ENCODE measurements around the gene ZBTB46.

The ZBTB46 gene

GRCh38 chr20:63836458-63837344, 5.6 kb upstream of the ZBTB46 start:
- peaks cover 25% of the 10 kb centered on the region for H3K27me3 ChIP-seq (ENCODE audit: insufficient read depth, low read length)
- H3K27ac ChIP-seq (ENCODE audit: low read depth, low read length), result no peak overlapping the region
- no peak overlapping the region for H3K9ac ChIP-seq (ENCODE audit: low read depth, low read length)
- H3K9me3 ChIP-seq (ENCODE audit: insufficient read depth, low read depth, low read length), result no peaks in the 10 kb centered on the region
- no peak overlapping the region for H3K4me3 ChIP-seq (ENCODE audit: low read length)
- peaks cover 7% of the 10 kb centered on the region; the same call in 1 of the 2 replicates for H3K4me1 ChIP-seq (ENCODE audit: insufficient read depth, low read length)
- no peaks in the 10 kb centered on the region for H3K36me3 ChIP-seq (ENCODE audit: insufficient read depth, low read length)
- WGBS, result 86% methylated on average over 27 of the region's 27 CpGs

DNA sequence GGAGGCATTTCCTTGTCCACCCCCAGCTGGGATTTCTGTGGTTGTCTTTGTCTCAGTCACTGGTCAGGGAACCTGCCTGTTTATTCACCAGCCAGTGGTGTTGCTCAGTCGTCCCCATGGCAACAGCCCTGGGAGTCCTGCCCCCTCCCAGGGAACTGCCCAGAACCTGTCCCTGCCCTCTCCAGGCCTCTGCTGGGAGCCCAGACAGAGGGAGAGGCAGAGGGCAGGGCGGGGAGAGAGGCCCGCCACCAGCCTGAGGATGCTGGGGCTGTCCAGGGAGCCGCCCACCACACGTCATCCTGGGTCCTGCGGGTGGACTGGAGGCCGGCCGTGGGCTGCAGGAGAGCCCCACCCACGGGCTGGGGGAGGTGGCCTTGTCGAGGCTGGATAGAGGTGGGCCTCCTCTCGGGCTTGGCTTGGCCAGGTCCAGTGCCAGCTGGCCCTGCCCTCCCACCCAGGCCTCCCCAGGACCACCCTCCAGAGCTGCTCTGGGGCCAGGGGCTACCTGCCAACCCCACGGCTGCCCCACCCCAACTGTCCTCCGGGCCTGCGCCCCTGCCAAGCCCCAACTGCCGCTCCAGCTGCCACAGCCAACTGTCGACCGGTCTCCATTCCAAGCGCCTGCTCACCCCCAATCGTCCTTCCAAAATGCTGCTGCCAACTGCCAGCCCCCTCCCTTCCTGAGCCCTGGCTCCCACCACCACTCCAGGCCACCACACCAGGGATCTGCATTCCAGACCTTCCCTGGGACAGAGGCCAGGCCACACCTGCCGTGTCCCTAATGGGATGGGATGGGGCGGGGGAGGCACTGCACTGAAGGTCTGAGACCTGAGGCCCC, 4.2 kb upstream of the ZBTB46 start:
- Histone ChIP-seq H3K27me3 (ENCODE audit: insufficient read depth, low read length) (peaks cover 29% of the 10 kb centered on the region), H3K9ac (ENCODE audit: low read depth, low read length) (no peak overlapping the region), H3K9me3 (ENCODE audit: insufficient read depth, low read depth, low read length) (no peaks in the 10 kb centered on the region), H3K4me3 (ENCODE audit: low read length) (no peak overlapping the region), H3K27ac (ENCODE audit: low read depth, low read length) (no peak overlapping the region), H3K36me3 (ENCODE audit: insufficient read depth, low read length) (no peaks in the 10 kb centered on the region), H3K4me1 (ENCODE audit: insufficient read depth, low read length) (peaks cover 7% of the 10 kb centered on the region; the same call in 1 of the 2 replicates)
- 41% methylated on average over 20 of the region's 21 CpGs for WGBS

GRCh38 chr20:63834491-63834880, 3.4 kb upstream of the ZBTB46 start:
- H3K4me1 ChIP-seq (ENCODE audit: insufficient read depth, low read length), result peaks cover 11% of the 10 kb centered on the region; the same call in 1 of the 2 replicates
- H3K27me3 ChIP-seq (ENCODE audit: insufficient read depth, low read length), result peaks cover 36% of the 10 kb centered on the region
- WGBS, result 85% methylated on average over 9 of the region's 9 CpGs
- H3K4me3 ChIP-seq (ENCODE audit: low read length), result no peak overlapping the region
- H3K27ac ChIP-seq (ENCODE audit: low read depth, low read length), result peak overlapping the region; percentile 6; the same call in 1 of the 2 replicates
- no peaks in the 10 kb centered on the region for H3K36me3 ChIP-seq (ENCODE audit: insufficient read depth, low read length)
- H3K9ac ChIP-seq (ENCODE audit: low read depth, low read length), result no peak overlapping the region
- no peaks in the 10 kb centered on the region for H3K9me3 ChIP-seq (ENCODE audit: insufficient read depth, low read depth, low read length)

GRCh38 chr20:63833776-63834490, 2.9 kb upstream of the ZBTB46 start:
- Histone ChIP-seq H3K4me3 (ENCODE audit: low read length) (no peak overlapping the region), H3K27ac (ENCODE audit: low read depth, low read length) (no peak overlapping the region), H3K4me1 (ENCODE audit: insufficient read depth, low read length) (peaks cover 16% of the 10 kb centered on the region; the same call in 1 of the 2 replicates), H3K36me3 (ENCODE audit: insufficient read depth, low read length) (no peaks in the 10 kb centered on the region), H3K27me3 (ENCODE audit: insufficient read depth, low read length) (peaks cover 42% of the 10 kb centered on the region), H3K9ac (ENCODE audit: low read depth, low read length) (no peak overlapping the region), H3K9me3 (ENCODE audit: insufficient read depth, low read depth, low read length) (no peaks in the 10 kb centered on the region)
- WGBS, result 88% methylated on average over 20 of the region's 20 CpGs

- no peaks in the 10 kb centered on the region for H3K36me3 ChIP-seq (ENCODE audit: insufficient read depth, low read length)
- 7% methylated on average over 76 of the region's 76 CpGs for WGBS
- H3K4me3 ChIP-seq (ENCODE audit: low read length), result peak overlapping the region; percentile 59
- no peak overlapping the region for H3K9ac ChIP-seq (ENCODE audit: low read depth, low read length)
- H3K27ac ChIP-seq (ENCODE audit: low read depth, low read length), result no peak overlapping the region
- no peaks in the 10 kb centered on the region for H3K9me3 ChIP-seq (ENCODE audit: insufficient read depth, low read depth, low read length)
- H3K27me3 ChIP-seq (ENCODE audit: insufficient read depth, low read length), result peaks cover 48% of the 10 kb centered on the region
- peaks cover 17% of the 10 kb centered on the region; the same call in 1 of the 2 replicates for H3K4me1 ChIP-seq (ENCODE audit: insufficient read depth, low read length)
Observed at GRCh38 chr20:63831993-63832686, 1.1 kb upstream of the ZBTB46 start.

GRCh38 chr20:63831646-63831992, 555 bp upstream of the ZBTB46 start:
- 2% methylated on average over 55 of the region's 55 CpGs for WGBS
- H3K4me3 ChIP-seq (ENCODE audit: low read length), result peak overlapping the region; percentile 59
- no peak overlapping the region for H3K27ac ChIP-seq (ENCODE audit: low read depth, low read length)
- H3K9ac ChIP-seq (ENCODE audit: low read depth, low read length), result no peak overlapping the region
- H3K9me3 ChIP-seq (ENCODE audit: insufficient read depth, low read depth, low read length), result no peaks in the 10 kb centered on the region
- no peaks in the 10 kb centered on the region for H3K36me3 ChIP-seq (ENCODE audit: insufficient read depth, low read length)
- H3K27me3 ChIP-seq (ENCODE audit: insufficient read depth, low read length), result peaks cover 48% of the 10 kb centered on the region
- H3K4me1 ChIP-seq (ENCODE audit: insufficient read depth, low read length), result peaks cover 17% of the 10 kb centered on the region; the same call in 1 of the 2 replicates

GRCh38 chr20:63829945-63830835, 874 bp downstream of the ZBTB46 start:
- H3K27ac ChIP-seq (ENCODE audit: low read depth, low read length), result no peak overlapping the region
- peaks cover 13% of the 10 kb centered on the region; the same call in 1 of the 2 replicates for H3K4me1 ChIP-seq (ENCODE audit: insufficient read depth, low read length)
- peaks cover 48% of the 10 kb centered on the region for H3K27me3 ChIP-seq (ENCODE audit: insufficient read depth, low read length)
- under 1% methylated on average over 99 of the region's 99 CpGs for WGBS
- peak overlapping the region; percentile 51 for H3K4me3 ChIP-seq (ENCODE audit: low read length)
- no peak overlapping the region for H3K9ac ChIP-seq (ENCODE audit: low read depth, low read length)
- H3K36me3 ChIP-seq (ENCODE audit: insufficient read depth, low read length), result no peaks in the 10 kb centered on the region
- H3K9me3 ChIP-seq (ENCODE audit: insufficient read depth, low read depth, low read length), result no peaks in the 10 kb centered on the region

- Histone ChIP-seq H3K9me3 (ENCODE audit: insufficient read depth, low read depth, low read length) (no peaks in the 10 kb centered on the region), H3K27me3 (ENCODE audit: insufficient read depth, low read length) (peaks cover 48% of the 10 kb centered on the region), H3K4me1 (ENCODE audit: insufficient read depth, low read length) (peaks cover 11% of the 10 kb centered on the region; the same call in 1 of the 2 replicates), H3K36me3 (ENCODE audit: insufficient read depth, low read length) (no peaks in the 10 kb centered on the region), H3K4me3 (ENCODE audit: low read length) (peak overlapping the region; percentile 51), H3K27ac (ENCODE audit: low read depth, low read length) (no peak overlapping the region), H3K9ac (ENCODE audit: low read depth, low read length) (no peak overlapping the region)
- WGBS, result 19% methylated on average over 10 of the region's 10 CpGs
Observed at GRCh38 chr20:63829603-63829944, 1.5 kb downstream of the ZBTB46 start.

- no peaks in the 10 kb centered on the region for H3K9me3 ChIP-seq (ENCODE audit: insufficient read depth, low read depth, low read length)
- 50% methylated on average over 10 of the region's 10 CpGs for WGBS
- peak overlapping the region; percentile 51 for H3K4me3 ChIP-seq (ENCODE audit: low read length)
- H3K4me1 ChIP-seq (ENCODE audit: insufficient read depth, low read length), result peaks cover 9% of the 10 kb centered on the region; the same call in 1 of the 2 replicates
- no peak overlapping the region for H3K27ac ChIP-seq (ENCODE audit: low read depth, low read length)
- H3K36me3 ChIP-seq (ENCODE audit: insufficient read depth, low read length), result no peaks in the 10 kb centered on the region
- H3K27me3 ChIP-seq (ENCODE audit: insufficient read depth, low read length), result peaks cover 45% of the 10 kb centered on the region
- no peak overlapping the region for H3K9ac ChIP-seq (ENCODE audit: low read depth, low read length)
Observed at GRCh38 chr20:63828951-63829350, 2.1 kb downstream of the ZBTB46 start.

GRCh38 chr20:63828545-63828944, 2.5 kb downstream of the ZBTB46 start:
- no peaks in the 10 kb centered on the region for H3K36me3 ChIP-seq (ENCODE audit: insufficient read depth, low read length)
- no peak overlapping the region for H3K4me3 ChIP-seq (ENCODE audit: low read length)
- peaks cover 9% of the 10 kb centered on the region; the same call in 1 of the 2 replicates for H3K4me1 ChIP-seq (ENCODE audit: insufficient read depth, low read length)
- 83% methylated on average over 14 of the region's 14 CpGs for WGBS
- H3K9ac ChIP-seq (ENCODE audit: low read depth, low read length), result no peak overlapping the region
- H3K9me3 ChIP-seq (ENCODE audit: insufficient read depth, low read depth, low read length), result no peaks in the 10 kb centered on the region
- H3K27me3 ChIP-seq (ENCODE audit: insufficient read depth, low read length), result peaks cover 41% of the 10 kb centered on the region
- no peak overlapping the region for H3K27ac ChIP-seq (ENCODE audit: low read depth, low read length)
